ENCODE measurements around the gene C5AR2. TPM values are rescaled to one million over a fixed set of nuclear protein-coding genes. Genes with fewer than 3 reads are reported as not detected.

C5AR2 gene
- total RNA-seq, 1 experiment from 2014 or later, result not detected

DNA sequence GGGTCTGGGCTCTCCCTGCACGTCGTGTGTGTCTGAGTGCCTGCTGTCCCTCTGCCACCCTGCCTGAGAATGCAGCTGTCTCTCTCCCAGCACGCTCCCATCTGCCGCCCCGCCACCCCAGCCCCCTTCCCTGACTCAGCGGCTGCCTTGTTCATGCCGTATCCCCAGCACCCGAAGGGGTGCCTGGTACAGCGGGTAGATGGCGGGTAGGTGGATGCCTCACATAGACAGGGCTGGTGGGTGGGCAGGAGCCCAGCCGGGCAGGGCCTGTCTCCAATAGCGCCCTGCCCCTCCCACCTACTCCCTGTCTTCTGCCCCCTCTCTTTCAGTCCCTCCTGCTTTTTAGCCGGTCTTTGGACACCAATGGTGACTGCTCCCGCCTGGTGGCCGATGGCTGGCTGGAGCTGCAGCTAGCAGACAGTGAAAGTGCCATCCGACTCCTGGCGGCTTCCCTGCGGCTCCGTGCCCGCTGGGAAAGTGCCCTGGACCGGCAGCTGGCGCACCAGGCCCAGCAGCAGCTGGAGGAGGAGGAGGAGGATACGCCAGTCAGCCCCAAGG lies 47.5 kb downstream of the C5AR2 start:
- no peak for TF ChIP-seq EZH2 (IDR thresholded peaks at IDR 0.05; ENCODE audit: low read depth)
- TF ChIP-seq, protein P1, sequence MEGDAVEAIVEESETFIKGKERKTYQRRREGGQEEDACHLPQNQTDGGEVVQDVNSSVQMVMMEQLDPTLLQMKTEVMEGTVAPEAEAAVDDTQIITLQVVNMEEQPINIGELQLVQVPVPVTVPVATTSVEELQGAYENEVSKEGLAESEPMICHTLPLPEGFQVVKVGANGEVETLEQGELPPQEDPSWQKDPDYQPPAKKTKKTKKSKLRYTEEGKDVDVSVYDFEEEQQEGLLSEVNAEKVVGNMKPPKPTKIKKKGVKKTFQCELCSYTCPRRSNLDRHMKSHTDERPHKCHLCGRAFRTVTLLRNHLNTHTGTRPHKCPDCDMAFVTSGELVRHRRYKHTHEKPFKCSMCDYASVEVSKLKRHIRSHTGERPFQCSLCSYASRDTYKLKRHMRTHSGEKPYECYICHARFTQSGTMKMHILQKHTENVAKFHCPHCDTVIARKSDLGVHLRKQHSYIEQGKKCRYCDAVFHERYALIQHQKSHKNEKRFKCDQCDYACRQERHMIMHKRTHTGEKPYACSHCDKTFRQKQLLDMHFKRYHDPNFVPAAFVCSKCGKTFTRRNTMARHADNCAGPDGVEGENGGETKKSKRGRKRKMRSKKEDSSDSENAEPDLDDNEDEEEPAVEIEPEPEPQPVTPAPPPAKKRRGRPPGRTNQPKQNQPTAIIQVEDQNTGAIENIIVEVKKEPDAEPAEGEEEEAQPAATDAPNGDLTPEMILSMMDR (conservative IDR thresholded peaks at IDR 0.05), result no peak
- Histone ChIP-seq H3K36me3 (ENCODE audit: low read depth) (peaks cover 11% of the 10 kb centered on the region), H3K4me3 (no peak overlapping the region), H3K27me3 (ENCODE audit: insufficient read depth, low read depth) (no peaks in the 10 kb centered on the region), H3K9me3 (ENCODE audit: insufficient read depth, low read depth) (no peaks in the 10 kb centered on the region), H3K27ac (no peak overlapping the region), H3K4me1 (replicated peaks; ENCODE audit: insufficient read depth) (no peaks in the 10 kb centered on the region), H3F3A (ENCODE audit: insufficient read depth, low read depth) (peaks cover 38% of the 10 kb centered on the region), H3K4me2 (no peak overlapping the region), H3K9me2 (ENCODE audit: insufficient read depth) (no peaks in the 10 kb centered on the region), H4K20me1 (ENCODE audit: insufficient read depth) (peaks cover 5% of the 10 kb centered on the region), H2AFZ (no peak overlapping the region), H3K79me2 (ENCODE audit: low read depth) (no peaks in the 10 kb centered on the region)
- intact Hi-C loops (cut with micrococcal nuclease; ENCODE audit: unreplicated experiment), result no loop called here
- ChIA-PET CTCF (no interaction called here), POLR2A (ENCODE audit: unreplicated experiment) (no interaction called here)
- DNase-seq, result no peak
- BruUV-seq (replicated peaks), result no TSS peak

DNA sequence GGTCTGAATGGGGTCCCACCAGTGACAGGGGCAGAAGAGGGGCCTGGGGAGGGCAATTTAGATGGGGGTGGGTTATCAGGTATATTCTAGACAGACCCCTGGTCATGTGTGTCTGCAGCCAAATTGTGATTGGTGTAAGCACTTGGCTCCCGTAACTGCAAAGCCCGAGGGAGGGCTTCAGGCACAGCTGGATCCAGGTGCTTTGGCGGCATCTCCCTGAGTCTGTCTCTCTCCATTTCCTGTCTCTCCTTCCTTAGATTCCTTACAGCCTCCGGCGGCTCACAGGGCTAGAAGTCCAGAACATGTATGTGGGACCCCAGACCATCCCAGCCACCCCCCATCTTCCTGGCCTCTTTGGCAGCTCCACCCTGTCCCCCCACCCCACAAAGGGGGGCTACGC lies 48.6 kb downstream of the C5AR2 start:
- peaks cover 5% of the 10 kb centered on the region for H4K20me1 ChIP-seq (ENCODE audit: insufficient read depth)
- intact Hi-C loops (cut with micrococcal nuclease; ENCODE audit: unreplicated experiment), result no loop called here
- H2AFZ ChIP-seq, result no peak overlapping the region
- H3F3A ChIP-seq (ENCODE audit: insufficient read depth, low read depth), result peaks cover 42% of the 10 kb centered on the region
- no peaks in the 10 kb centered on the region for H3K4me1 ChIP-seq (replicated peaks; ENCODE audit: insufficient read depth)
- TF ChIP-seq EZH2 (IDR thresholded peaks at IDR 0.05; ENCODE audit: low read depth), result no peak
- TF ChIP-seq, protein P1 (conservative IDR thresholded peaks at IDR 0.05), result no peak
- BruUV-seq (replicated peaks), result no TSS peak
- no peak for DNase-seq
- H3K9me3 ChIP-seq (ENCODE audit: insufficient read depth, low read depth), result no peaks in the 10 kb centered on the region
- no peak overlapping the region for H3K4me2 ChIP-seq
- no peak overlapping the region for H3K4me3 ChIP-seq
- ChIA-PET CTCF (no interaction called here), POLR2A (ENCODE audit: unreplicated experiment) (no interaction called here)
- peaks cover 4% of the 10 kb centered on the region; the same call in 1 of the 2 replicates for H3K36me3 ChIP-seq (ENCODE audit: low read depth)
- no peaks in the 10 kb centered on the region for H3K79me2 ChIP-seq (ENCODE audit: low read depth)
- H3K9me2 ChIP-seq (ENCODE audit: insufficient read depth), result no peaks in the 10 kb centered on the region
- H3K27me3 ChIP-seq (ENCODE audit: insufficient read depth, low read depth), result no peaks in the 10 kb centered on the region
- no peak overlapping the region for H3K27ac ChIP-seq

DNA sequence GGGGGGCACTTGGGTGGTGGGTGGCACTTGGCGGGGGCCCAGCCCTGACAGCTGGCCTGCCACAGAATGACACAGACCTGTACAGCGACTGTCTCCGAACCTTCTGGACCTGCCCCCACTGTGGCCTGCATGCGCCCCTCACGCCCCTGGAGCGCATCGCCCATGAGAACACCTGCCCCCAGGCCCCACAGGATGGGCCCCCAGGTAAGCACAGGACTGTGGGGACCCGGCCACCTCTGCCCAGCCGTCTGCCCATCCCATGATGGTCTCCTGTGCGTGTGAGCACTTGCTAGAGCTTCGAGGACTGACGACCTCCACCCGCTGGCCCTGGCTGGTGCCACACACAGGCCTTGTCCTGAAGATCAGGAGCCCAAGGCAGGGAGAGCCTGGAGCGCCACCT lies 49.1 kb downstream of the C5AR2 start:
- ChIA-PET POLR2A (ENCODE audit: unreplicated experiment) (no interaction called here), CTCF (no interaction called here)
- Histone ChIP-seq H3K79me2 (ENCODE audit: low read depth) (no peaks in the 10 kb centered on the region), H3K9me3 (ENCODE audit: insufficient read depth, low read depth) (no peaks in the 10 kb centered on the region), H4K20me1 (ENCODE audit: insufficient read depth) (peaks cover 5% of the 10 kb centered on the region), H3K4me2 (no peak overlapping the region), H3K9me2 (ENCODE audit: insufficient read depth) (no peaks in the 10 kb centered on the region), H3K36me3 (ENCODE audit: low read depth) (peaks cover 4% of the 10 kb centered on the region; the same call in 1 of the 2 replicates), H3K4me3 (no peak overlapping the region), H3K27ac (no peak overlapping the region), H3K27me3 (ENCODE audit: insufficient read depth, low read depth) (no peaks in the 10 kb centered on the region), H3K4me1 (replicated peaks; ENCODE audit: insufficient read depth) (no peaks in the 10 kb centered on the region), H3F3A (ENCODE audit: insufficient read depth, low read depth) (peaks cover 42% of the 10 kb centered on the region), H2AFZ (no peak overlapping the region)
- intact Hi-C loops (cut with micrococcal nuclease; ENCODE audit: unreplicated experiment), result no loop called here
- no peak for DNase-seq
- BruUV-seq (replicated peaks), result no TSS peak
- TF ChIP-seq, protein P1 (conservative IDR thresholded peaks at IDR 0.05), result no peak
- TF ChIP-seq EZH2 (IDR thresholded peaks at IDR 0.05; ENCODE audit: low read depth), result no peak
